ENCODE data around the gene DMD. TPM values are rescaled to one million over a fixed set of nuclear protein-coding genes. Genes with fewer than 3 reads are reported as not detected.

Gene DMD
- total RNA-seq, result 44.7 and 47.3 TPM in 2 replicates

DNA sequence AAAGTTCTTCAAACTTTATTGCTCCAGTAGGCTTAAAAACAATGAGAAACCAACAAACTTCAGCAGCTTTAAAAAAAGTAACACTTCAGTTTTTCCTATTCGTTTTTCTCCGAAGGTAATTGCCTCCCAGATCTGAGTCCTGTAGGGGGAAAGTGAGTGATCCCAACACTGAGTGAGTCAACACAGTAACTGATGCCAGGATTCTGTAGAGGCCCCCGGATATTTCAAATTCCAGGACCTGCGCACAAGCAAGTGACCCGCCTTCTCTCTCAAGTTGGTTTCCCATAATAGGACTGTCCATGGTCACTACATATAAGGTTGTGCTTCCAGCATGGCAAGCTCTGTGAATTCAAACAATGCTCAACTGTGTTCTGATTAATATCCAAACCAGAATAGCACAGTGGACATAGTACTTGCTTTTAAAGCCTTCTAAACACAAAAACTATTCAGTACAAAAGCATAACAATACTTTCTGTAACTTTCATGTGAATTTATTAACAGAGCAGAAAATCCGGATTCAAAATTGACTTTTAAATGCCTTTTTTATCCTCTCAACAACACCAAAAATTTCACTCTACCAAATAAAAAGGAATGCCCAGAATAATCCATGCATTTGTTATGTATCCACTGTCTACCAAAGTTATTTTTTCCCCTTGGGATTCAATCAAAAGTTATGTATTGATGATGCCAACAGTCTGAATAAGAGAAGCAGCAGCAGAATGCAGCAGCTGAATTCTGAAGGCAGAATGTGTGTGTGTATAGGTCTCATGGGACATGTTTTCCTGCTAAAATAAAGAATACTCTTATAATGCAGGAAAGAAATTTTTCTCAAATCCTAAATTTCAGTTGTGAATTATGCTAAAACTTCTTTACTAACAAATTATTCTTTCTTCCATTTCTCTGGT is at the start of gene DMD:
TSS of gene DMD (minus strand) at position 194 of the 905 bp plus-strand sequence. CDS start 237 bp downstream, outside the sequence.

DNA sequence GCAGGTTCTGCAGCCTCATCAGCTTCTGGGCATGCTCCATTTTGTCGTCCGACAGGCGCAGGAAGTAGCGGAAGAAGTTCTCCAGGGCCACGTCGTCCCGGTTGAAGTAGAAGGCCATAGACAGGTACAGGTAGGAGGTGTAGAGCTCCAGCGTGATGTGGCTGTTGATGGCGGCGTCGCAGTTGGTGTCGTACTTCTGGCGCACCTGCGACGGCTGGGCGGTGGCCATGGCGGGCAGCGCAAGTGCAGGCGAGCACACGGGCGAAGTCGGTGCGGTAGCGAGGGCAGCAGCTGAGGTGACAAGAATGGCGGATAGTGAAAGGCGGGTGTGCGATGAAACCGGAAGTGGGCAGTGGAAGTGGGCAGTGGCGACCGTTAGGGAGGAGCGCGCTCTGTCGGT is 2139.6 kb downstream of the DMD start, which contains the start of gene FTHL17:
TSS of gene FTHL17 (minus strand) at position 317 of the 400 bp plus-strand sequence. CDS start at position 229, 88 bp downstream.

Measured in cardiac atrium fibroblast (primary cell).